HG03378 (cell line): ENCODE results near the gene NDUFAF2.

Experiments
- ATAC-seq: cut with Tn5 transposase; IDR thresholded peaks from one replicate; pipeline ENCODE4 v1.9.1; 2021; ENCODE audit warnings: mild to moderate bottlenecking, moderate library complexity; ENCODE audit not compliant: unreplicated experiment

NDUFAF2 gene

DNA sequence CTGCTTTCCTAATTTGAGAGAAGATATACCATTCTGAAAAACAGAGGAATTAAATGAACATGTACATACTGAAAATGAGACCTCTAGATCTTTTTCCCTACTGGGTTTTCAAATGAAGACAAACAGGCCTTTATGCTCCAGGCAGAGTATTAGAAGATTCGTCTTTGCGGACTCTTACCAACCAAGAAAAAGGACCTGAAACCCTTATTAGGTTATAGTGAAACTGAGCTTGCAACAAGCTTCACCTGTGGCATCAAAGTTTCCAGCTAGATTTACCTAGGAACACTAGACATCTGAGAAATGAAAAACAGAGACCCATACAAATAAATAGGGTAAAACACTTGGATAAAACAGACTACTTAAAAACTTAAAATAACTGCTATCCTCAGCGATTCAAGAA, 171.0 kb downstream of the NDUFAF2 start:
- ATAC-seq, result no peak

DNA sequence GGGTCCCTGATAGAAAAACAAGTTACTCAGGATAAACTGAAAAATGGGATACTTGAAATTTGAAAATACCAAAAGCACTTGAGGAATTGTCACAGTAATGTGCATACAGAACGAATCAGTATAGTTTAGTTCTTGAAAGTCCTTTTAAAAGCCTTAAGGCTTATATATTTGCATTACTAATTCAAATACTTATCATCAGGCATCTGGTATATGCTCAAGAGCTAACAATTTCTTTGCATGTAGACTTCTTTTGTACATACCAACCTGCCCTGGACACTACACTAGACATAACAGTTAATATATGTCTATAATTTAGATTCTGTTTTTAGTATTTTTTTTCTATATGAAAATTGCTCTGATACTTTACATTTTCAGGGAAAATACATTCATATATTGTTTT, 174.1 kb downstream of the NDUFAF2 start:
- ATAC-seq, result no peak

DNA sequence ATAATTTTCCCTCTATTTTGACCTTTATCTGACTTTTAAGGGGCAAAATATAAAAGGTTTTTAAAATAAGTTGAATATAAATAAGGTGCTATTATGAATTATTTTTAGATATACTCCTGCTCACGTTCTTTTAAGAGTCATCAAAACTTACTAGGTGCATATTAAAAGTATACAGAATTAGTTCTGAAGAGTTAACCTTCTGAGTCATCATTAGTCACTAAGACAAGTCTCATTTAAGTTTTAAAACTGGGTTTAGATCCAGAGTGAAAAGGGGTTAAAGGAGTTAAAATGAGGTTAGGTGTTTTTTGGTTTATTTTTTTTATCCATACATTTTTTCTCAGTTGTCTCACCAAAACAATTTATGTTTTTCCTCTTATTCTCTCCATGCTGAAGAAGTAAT, 175.5 kb downstream of the NDUFAF2 start:
- no peak for ATAC-seq

DNA sequence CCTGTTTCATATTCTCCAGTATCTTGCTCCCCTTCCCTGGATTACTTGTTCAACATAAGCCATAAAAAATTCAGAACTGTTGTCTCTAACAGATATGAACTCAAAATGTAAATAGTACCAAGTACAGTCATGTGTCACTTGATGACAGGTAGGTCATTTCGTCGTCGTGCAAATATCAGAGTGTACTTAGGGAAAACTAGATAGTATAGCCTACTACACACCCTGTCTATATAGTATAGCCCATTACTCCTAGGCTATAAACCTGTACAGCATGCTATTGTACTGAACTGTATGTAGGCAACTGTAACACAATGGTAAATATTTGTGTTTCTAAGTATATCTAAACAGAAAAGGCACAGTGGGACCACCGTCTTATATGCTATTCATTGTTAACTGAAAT, 178.1 kb downstream of the NDUFAF2 start:
- no peak for ATAC-seq

DNA sequence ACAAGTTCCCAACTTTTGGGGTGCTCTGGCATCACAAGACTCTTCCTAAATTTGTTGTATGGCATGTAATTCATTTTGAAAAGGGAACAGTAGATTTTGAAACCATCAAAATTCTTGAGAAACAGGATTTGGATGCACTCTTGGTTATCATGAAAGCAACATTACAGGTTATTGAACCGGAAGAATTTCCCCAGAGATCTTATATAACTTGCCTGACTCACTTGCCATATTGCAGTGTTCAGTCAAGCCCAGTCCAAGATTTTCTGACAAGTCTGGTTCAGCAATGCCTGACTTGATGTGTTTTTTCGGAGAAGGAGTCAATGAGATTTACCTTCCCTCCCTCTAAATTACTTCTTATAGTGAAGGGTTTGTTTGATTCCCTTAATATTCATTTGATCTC, 185.3 kb downstream of the NDUFAF2 start:
- ATAC-seq, result no peak

DNA sequence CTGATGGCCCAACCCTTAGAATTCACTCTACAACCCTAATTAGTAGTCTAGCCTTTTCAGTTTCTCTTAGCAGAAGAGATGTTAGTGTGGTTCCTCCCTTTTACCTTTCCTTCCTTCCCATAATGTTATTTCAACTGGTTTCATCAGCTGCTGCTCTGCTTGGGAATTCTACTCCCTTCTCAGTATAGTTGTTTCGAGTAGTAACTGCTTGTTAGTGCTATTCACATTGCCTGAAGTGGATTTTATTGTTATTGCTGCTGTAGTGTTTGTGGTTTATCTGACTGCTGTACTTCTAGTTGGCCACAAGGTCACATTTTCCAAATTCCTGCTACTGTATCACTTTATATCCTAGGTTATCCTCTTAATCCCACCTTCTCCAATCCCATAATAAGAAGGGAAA, 187.6 kb downstream of the NDUFAF2 start:
- no peak for ATAC-seq

DNA sequence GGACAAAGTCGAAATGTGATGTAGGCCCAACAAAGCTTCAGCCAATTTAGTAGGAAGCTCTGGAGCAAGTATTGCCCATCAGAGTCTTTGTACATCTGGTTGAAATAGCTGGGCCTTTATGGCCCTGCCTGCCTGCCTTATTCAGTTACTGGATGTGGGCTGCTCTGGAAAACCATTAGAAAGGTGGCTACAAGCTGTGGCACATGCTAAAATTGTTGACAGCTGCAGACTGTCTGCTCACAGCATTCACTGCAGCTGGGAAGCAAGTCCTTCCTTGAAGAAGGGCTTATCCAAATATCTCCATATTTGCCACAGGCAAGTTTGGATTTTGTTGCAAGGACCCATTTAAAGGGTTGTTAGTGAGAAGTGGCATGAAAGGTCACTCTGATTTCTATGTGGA, 192.8 kb downstream of the NDUFAF2 start:
- ATAC-seq, result no peak

DNA sequence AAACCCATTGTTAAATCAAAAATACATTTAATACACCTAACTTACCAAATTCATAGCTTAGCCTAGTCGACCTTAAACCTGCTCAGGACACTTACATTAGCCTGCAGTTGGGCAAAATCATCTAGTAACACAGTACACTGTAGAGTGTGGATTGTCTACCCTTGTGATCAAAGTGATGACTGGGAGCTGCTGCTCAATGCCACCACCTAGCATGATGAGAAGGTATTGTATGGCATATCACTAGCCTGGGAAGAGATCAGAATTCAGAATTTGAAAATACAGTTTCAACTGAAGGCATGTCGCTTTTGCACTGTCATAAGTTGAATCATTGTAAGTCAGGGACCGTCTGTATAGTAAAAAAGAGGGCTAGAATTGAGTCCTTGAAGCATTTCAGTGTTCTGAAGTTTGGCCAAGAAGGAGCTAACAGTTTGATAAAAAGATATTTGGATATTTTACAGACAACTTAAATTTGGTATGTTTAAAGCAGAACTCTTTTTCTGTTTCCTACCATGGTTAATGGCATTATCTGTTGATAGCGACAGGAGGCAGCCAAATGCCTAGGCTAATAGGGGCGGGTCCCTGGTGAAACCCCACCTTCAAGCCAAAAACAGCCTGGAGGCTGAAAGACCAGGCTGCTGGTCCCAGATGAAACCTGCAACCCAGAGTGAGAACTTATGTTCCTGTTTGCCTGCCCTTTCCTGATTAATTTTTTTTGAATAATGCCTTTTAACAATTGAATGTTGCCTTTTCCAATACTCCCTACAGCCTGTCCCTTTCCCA, 194.3 kb downstream of the NDUFAF2 start:
- ATAC-seq, result no peak

DNA sequence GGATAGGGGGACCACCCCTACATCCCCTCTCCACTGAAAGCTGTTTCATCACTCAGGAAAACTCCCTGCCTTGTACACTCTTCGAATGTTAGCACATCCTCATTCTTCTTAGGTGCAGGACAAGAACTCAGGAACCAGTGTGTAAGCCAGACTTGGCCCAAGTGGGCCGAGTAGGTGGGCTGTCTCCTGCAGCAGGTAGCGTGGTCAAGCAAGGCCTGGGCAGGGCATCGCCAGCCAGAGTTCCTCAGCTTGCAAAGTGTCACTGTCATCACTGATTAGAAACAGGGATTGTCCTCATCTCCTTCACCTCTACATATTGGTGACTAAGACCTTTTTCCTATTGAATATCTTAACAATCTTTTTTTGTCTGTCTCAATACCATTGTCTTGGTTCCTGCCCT, 194.9 kb downstream of the NDUFAF2 start:
- ATAC-seq, result no peak

DNA sequence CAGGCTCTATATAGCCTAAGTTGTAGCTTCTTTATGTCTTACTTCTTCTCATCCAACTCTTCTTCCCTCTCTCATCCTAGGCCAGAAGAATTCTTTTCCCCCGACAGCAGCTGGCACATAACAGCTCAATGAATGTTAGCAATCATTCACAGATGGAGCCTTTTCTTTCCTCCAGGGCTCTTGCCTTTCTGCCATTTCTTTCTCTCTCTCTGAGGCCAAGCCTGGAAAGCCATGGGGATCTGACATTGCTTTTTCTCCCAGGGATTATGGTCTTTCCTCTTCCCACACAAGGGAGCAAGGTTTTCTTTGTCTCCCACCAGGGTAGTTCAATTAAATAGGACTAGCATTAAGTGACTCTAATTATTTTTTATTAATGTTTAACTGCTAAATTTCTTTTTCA, 196.8 kb downstream of the NDUFAF2 start:
- ATAC-seq, result no peak

DNA sequence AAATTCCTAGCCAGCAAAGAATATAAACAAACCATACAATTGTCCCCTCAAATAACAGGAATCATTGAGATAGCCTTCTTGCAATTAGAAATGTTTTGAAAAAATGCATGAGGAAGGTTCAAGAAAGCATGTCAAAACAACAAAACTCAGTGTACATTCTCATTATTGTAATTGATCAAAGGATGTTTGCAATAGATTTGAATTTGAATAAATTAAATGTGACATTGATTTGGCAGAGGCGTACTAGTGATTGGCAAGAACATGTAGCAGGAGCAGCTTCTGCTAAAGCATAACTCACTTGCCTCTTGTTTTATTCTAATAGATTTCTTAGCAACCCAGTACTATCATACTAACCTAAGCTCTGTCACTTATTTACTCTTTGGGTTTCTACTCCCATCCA, 197.4 kb downstream of the NDUFAF2 start:
- ATAC-seq, result no peak

DNA sequence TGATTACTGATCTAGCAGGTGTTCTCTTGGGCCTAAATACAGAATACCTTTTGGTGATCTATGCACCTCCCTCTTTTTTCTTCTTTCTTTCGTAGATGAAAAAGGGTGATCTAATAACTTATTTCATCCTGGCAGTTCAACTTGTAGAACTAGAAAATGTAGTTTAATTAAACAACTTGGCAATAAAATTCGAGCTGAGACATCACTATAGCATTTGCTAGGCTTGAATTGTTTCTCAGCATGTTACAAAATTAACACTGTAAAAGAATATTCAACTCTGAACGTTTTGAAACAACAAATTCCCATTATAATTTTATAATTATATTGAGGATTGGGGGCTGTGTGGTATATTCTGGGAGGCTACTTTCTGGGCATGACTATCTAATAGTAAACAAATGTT, 197.8 kb downstream of the NDUFAF2 start:
- ATAC-seq, result no peak

DNA sequence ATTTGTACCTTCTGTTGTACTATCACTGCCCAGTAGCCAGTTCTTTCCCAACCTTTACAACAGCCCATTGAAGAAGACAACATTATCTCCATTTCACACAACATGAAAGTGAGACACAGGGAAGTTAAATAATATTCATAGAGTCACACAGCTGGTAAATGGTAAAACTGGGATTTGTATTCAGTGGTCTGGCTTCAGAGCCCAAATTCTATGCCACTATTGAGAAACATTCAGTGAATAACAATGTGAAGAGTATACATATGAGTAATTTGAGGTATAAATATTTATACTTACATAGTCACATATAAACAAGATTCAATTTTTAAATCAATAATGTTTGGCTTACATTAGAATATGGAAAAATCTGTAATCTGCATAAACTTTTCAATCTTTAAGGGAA, 203.5 kb downstream of the NDUFAF2 start:
- no peak for ATAC-seq

DNA sequence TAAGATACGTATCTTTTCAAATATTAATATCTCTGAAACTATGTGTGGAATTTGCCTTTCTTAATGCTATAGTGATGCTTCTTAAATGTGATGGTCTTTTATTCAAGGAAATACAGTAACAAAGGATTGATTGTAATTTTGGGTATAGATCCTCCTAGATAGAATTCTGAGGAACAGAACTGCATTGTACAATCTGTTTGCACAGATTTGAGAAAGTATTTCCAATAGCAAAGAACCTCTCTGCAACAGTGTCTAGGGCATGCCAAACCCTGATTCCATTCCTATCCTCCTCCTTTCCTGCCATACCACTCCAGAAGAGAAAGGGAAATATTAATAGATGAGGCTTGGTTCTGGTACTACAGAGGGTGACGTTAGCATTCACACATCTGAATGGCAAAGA, 206.9 kb downstream of the NDUFAF2 start:
- ATAC-seq, result no peak

DNA sequence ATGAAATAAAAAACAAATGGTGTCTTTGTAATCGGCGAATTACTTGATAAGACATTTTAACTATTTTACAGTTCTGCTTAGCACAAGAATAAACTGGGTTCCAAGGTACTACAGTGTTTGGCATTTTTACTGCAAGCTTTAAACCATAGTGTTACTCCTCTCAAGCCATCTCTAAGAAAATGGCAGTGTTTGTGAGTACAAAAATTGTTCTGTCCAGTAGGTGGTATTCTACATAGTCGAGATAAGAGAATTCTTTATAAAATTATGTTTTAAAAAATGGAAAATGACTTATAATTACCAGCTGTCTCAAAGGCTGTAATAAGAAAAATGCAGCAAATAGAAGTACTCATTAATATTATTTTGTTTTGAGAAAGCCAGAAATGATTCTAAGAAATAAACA, 214.1 kb downstream of the NDUFAF2 start:
- no peak for ATAC-seq

DNA sequence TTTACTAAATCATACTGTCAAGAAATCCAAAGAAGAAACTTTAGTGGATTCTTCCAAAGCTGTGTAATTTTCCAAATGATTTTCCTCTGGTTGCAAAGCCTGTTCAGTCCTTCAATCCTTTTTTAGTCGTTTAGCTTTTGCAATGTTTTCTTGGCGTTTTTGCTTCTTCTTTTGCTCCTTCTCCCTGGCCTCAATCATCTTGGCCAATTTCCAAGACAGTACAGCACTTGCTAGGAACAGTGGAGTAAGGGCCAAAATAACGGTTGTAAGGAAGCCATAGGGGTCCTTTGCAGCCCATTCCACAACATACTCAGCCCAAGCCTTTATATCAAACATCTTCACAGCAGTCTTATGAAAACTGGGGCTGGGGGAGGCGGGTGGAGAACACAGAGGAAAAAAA, 214.8 kb downstream of the NDUFAF2 start:
- no peak for ATAC-seq

DNA sequence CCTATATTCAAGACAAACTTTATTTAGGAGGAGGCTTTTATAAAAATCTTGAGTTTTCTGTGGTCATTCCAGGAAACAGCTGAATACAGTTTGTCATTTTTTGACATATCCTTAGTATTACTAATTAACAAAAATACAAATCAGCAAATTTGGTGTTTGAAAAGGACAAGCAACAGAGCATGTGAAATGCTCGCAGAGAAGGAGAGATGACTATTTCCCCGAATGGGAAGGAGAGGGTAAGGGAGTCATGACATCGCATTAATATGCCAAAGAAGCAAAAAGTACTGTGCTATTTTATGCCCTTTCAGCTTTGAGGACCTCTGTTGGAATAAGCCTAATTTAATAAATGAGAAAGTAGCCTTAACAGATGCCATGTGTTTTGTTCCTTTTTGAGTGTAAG, 215.5 kb downstream of the NDUFAF2 start:
- no peak for ATAC-seq

DNA sequence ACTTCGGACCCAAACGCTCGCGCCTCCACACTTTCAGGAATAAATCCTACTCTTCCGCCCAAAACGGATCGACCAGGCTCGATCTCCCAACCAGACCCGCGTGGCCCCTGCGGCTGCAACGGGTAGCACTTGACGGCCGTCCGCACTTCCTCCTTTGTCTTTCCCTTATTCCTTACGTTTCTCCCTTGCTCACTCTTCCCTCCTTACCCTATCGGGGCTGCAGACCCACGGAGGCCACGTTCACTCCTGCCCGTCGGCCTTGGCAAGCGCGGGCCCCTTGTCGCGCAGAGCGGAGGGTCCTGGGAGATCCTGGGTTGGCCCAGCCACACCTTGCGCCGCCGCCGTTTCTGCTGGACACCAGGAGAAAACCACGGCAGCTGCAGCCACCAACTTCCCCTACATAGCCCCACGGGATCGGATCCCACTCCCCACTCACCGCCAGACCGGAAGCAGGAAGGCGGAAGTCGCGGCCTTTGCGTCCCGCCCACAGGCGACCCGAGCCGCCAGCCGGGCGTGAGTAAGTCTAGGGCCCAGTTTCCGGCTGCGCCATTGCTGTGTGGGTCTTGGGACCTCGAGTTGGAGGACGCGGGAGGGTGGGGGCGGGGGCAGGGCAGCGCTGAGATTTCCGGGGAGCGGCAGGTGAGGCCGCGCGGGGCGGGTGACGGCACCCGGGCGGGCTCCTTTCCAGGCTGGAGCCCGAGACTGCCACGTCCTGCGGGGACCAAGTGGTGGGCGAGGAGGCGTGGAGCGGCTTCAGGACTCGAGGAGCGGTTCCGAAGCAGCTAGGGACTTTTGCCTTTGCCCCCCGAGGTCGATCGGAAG, 217.2 kb downstream of the NDUFAF2 start, which contains the start of gene SMIM15:
Gene SMIM15 (minus strand): TSS at position 459 of the 822 bp plus-strand sequence. CDS start 2,297 bp downstream, outside the sequence.
- peak; percentile 92 for ATAC-seq

DNA sequence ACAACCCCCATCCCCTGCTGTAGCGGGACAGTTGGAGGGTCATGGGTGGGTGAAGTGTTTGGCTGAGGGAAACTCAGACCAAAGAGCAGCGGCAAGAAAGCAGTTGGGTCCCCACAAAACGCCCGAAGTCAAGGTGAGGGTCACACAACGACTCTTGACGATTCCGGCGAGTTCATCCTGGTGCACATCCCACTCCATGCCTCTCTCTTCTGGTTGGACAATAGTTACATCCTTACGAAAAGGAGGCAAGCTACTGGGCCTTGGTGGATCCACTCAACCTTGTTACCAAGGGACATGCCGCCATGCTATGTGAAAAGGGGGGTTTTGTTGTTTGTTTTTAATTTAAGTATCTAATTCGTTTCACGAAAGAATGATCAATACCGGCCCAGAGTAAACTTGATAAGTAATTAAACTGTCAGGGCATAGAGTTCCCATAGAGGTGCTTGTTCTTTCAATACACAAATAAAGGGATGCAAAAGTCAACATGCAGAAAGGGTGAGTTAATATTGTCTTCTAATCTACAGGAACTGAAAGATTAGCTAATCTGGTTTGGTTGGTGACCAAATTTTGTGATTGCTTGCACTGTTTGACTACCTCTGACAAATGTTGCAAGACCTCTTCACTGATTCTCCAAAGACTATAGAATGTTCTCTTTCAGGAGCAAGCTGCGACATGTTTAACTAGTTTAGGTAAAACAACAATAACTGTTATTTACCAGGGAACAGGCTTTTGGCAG, 218.0 kb downstream of the NDUFAF2 start:
- ATAC-seq, result no peak

DNA sequence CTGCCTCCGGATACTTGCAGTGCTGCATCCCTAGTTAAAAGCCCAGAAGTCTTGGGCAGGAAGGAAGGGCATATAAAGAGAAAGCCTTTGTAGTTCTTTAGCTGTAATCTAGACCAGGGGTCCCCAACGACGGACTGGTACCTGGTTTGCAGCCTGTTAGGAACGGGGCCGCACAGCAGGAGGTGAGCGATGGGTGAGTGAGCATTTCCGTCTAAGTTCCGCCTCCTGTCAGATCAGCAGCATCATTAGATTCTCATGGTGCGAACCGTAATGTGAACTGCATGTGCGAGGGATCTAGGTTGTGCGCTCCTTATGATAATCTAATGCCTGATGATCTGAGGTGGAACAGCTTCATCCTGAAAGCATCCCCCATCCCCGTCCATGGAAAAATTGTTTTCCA, 218.9 kb downstream of the NDUFAF2 start:
- ATAC-seq, result no peak

DNA sequence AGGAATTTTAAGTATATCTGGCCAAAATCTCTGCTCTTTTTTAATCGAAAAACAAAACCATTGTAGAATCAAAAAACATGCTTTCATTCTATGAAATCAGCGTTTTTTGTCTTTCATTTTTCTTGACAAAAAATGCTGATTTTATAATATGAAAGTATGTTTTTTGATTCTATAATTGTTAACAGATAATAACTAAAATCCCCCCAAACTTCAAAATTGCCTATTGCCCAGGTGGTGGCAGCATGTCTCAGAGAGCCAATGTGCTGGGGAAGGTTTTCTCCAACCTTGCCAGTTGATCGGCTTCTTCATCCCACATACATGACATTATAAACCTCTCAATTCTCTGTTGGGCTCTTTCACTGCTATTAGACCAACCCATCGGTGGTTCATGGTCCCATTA, 222.4 kb downstream of the NDUFAF2 start:
- ATAC-seq, result no peak

DNA sequence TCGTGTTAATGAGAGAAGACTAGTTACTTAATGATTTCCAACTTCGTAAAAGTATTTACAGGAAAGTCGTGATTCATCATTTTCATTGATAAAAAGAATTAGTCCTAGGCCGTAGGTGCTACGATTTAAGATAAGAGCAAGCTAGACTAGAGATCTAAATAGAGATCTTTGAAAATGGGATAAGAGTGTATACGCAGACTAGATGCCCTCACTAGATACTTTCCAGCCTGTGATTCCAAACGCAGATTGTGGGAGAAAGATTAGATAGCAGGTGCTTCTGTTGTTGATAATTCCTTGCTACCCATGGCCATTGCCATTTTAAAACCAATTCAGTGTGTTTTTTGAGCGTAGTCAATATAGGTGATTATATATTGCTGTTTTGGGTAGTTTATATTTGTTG, 223.9 kb downstream of the NDUFAF2 start:
- ATAC-seq, result no peak
